H1 (cell line): ENCODE results near the gene EPB41L4A. TPM values are rescaled to one million over a fixed set of nuclear protein-coding genes. Genes with fewer than 3 reads are reported as not detected.

ENCODE experiments used
- CTCF ChIA-PET: fragments of 300-600 bp; sonication (Branson Sonifier 250); formaldehyde crosslinking; loops from one replicate; lab custom pipeline; 2021; ENCODE audit not compliant: partially characterized antibody; lab: Charles Lee
- POLR2A ChIA-PET: fragments of 300-600 bp; sonication (Branson Sonifier 250); formaldehyde crosslinking; loops from one replicate; lab custom pipeline; 2021; ENCODE audit warnings: inconsistent platforms; ENCODE audit not compliant: partially characterized antibody; lab: Charles Lee
- DNase-seq, 2 experiments: peaks; one replicate each; pipeline versions ENCODE4 v3.0.0 to v3.0.0-alpha.2; 2010 to 2022; ENCODE audit warnings: low spot score in 2 of 2, low read depth in 1 of 2, mixed read lengths in 1 of 2
- FAIRE-seq: peaks from 2 replicates; lab custom pipeline; 2011; peaks lifted over from hg19 to GRCh38; lab: Jason Lieb, UNC
- H2AFZ ChIP-seq: 2 replicates; pipeline ENCODE4 v1.8.1; 2012; ENCODE audit warnings: low read length, inconsistent platforms
- H2AK5ac ChIP-seq: 2 replicates; pipeline ENCODE4 v1.6.1; 2013; ENCODE audit warnings: low read depth, low read length
- H2BK120ac ChIP-seq: replicated peaks from 2 replicates; pipeline ENCODE3; 2013; ENCODE audit warnings: low read depth, low read length, inconsistent platforms
- H2BK12ac ChIP-seq: 2 replicates; pipeline ENCODE4 v1.6.1; 2013; ENCODE audit warnings: low read depth, low read length
- H2BK15ac ChIP-seq: 2 replicates; pipeline ENCODE4 v1.6.1; 2013; ENCODE audit warnings: low read length
- H2BK20ac ChIP-seq: 2 replicates; pipeline ENCODE4 v1.6.1; 2013; ENCODE audit warnings: low read length
- H2BK5ac ChIP-seq: 2 replicates; pipeline ENCODE4 v1.6.1; 2013; ENCODE audit warnings: low read depth, low read length
- H3K14ac ChIP-seq: 2 replicates; pipeline ENCODE4 v1.6.1; 2013; ENCODE audit warnings: inconsistent platforms; ENCODE audit not compliant: insufficient read length
- H3K18ac ChIP-seq: 2 replicates; pipeline ENCODE4 v1.6.1; 2013; ENCODE audit warnings: low read length; ENCODE audit errors: extremely low read depth
- H3K23ac ChIP-seq: 2 replicates; pipeline ENCODE4 v1.6.1; 2013; ENCODE audit warnings: inconsistent platforms; ENCODE audit not compliant: insufficient read length
- H3K23me2 ChIP-seq: 2 replicates; pipeline ENCODE4 v1.6.1; 2013; ENCODE audit warnings: low read depth, low read length
- H3K27ac ChIP-seq: 2 replicates; pipeline ENCODE4 v1.6.1; 2011; ENCODE audit warnings: low read depth, low read length, inconsistent platforms
- H3K27me3 ChIP-seq, 4 experiments: replicated peaks in 1 of 4; 1 replicate in 1 of 4; 2 replicates in 3 of 4; pipeline versions ENCODE4 v1.6.1 to v1.8.1; 2011 to 2013; ENCODE audit warnings: low read length in 3 of 4, mild to moderate bottlenecking in 3 of 4, inconsistent platforms in 2 of 4, mixed read lengths in 2 of 4, moderate library complexity in 1 of 4; ENCODE audit not compliant: control insufficient read depth in 3 of 4, insufficient read depth in 3 of 4; ENCODE audit errors: extremely low read depth in 1 of 4
- H3K36me3 ChIP-seq, 4 experiments: 2 replicates each; pipeline versions ENCODE4 v1.6.1 to v1.8.1; 2011 to 2013; ENCODE audit warnings: mild to moderate bottlenecking in 4 of 4, low read length in 3 of 4, moderate library complexity in 2 of 4, control low read depth in 1 of 4, inconsistent platforms in 1 of 4; ENCODE audit not compliant: insufficient read depth in 4 of 4, control insufficient read depth in 2 of 4
- H3K4ac ChIP-seq: replicated peaks from 2 replicates; pipeline ENCODE3; 2013; ENCODE audit warnings: low read length, low read depth, mixed read lengths, inconsistent platforms; ENCODE audit not compliant: insufficient read length
- H3K4me1 ChIP-seq, 4 experiments: replicated peaks in 1 of 4; 1 replicate in 1 of 4; 2 replicates in 3 of 4; pipeline versions ENCODE4 v1.6.1 to v1.8.1; 2011 to 2013; ENCODE audit warnings: low read length in 3 of 4, inconsistent platforms in 2 of 4, mixed read lengths in 1 of 4; ENCODE audit not compliant: insufficient read depth in 4 of 4, control insufficient read depth in 3 of 4
- H3K4me2 ChIP-seq, 2 experiments: 2 replicates each; pipeline versions ENCODE4 v1.6.1 to v1.8.1; 2011 to 2013; ENCODE audit warnings: low read depth in 2 of 2, low read length in 2 of 2, control low read depth in 1 of 2, inconsistent platforms in 1 of 2, mild to moderate bottlenecking in 1 of 2; ENCODE audit not compliant: insufficient read depth in 1 of 2
- H3K4me3 ChIP-seq, 4 experiments: fragments of 200-600, 300-600 bp in 1 of 4; sonication (generic), shearing (Covaris generic), sonication (Bioruptor Twin) in 1 of 4; 2 replicates each; pipeline versions ENCODE4 v1.5.1 to v1.8.1; 2011 to 2016; ENCODE audit warnings: low read length in 4 of 4, low read depth in 3 of 4, control low read depth in 2 of 4, inconsistent platforms in 2 of 4, mild to moderate bottlenecking in 2 of 4, mixed read lengths in 1 of 4, moderate library complexity in 1 of 4; ENCODE audit not compliant: insufficient read depth in 2 of 4; ENCODE audit errors: extremely low read depth in 1 of 4
- H3K56ac ChIP-seq: replicated peaks from 2 replicates; pipeline ENCODE3; 2013; ENCODE audit warnings: low read depth, mild to moderate bottlenecking, mixed read lengths, low read length, inconsistent platforms; ENCODE audit not compliant: insufficient read length
- H3K79me1 ChIP-seq: 2 replicates; pipeline ENCODE4 v1.6.1; 2013; ENCODE audit warnings: low read depth, low read length, control low read depth
- H3K79me2 ChIP-seq, 2 experiments: 2 replicates each; pipeline versions ENCODE4 v1.6.1 to v1.8.1; 2012 to 2013; ENCODE audit warnings: low read length in 2 of 2, mild to moderate bottlenecking in 2 of 2, inconsistent platforms in 1 of 2; ENCODE audit not compliant: insufficient read depth in 2 of 2, control insufficient read depth in 1 of 2
- H3K9ac ChIP-seq, 4 experiments: replicated peaks in 1 of 4; 1 replicate in 1 of 4; 2 replicates in 3 of 4; pipeline versions ENCODE4 v1.6.1 to v1.8.1; 2011 to 2013; ENCODE audit warnings: low read depth in 3 of 4, low read length in 3 of 4, control low read depth in 2 of 4, mild to moderate bottlenecking in 2 of 4, moderate library complexity in 2 of 4, inconsistent platforms in 1 of 4; ENCODE audit errors: extremely low read depth in 1 of 4
- H3K9me3 ChIP-seq, 2 experiments: 2 replicates each; pipeline versions ENCODE4 v1.6.1 to v1.8.1; 2012 to 2013; ENCODE audit warnings: mild to moderate bottlenecking in 2 of 2, moderate library complexity in 2 of 2, control low read depth in 1 of 2, inconsistent platforms in 1 of 2, low read depth in 1 of 2, low read length in 1 of 2, mixed read lengths in 1 of 2; ENCODE audit not compliant: insufficient read depth in 2 of 2
- H4K20me1 ChIP-seq, 2 experiments: replicated peaks in 1 of 2; 2 replicates each; pipeline versions ENCODE3 to v1.8.1; 2011 to 2013; ENCODE audit warnings: inconsistent platforms in 2 of 2, low read length in 2 of 2, mild to moderate bottlenecking in 1 of 2; ENCODE audit not compliant: insufficient read depth in 2 of 2, control insufficient read depth in 1 of 2
- H4K5ac ChIP-seq: 2 replicates; pipeline ENCODE4 v1.6.1; 2013; ENCODE audit warnings: low read length, low read depth, mixed read lengths, inconsistent platforms; ENCODE audit not compliant: insufficient read length
- H4K8ac ChIP-seq: 2 replicates; pipeline ENCODE4 v1.8.0; 2013; ENCODE audit warnings: mild to moderate bottlenecking, moderate library complexity, low read length, inconsistent platforms; ENCODE audit not compliant: insufficient read depth; ENCODE audit errors: extremely low read depth
- H4K91ac ChIP-seq: replicated peaks from 2 replicates; pipeline ENCODE3; 2013; ENCODE audit warnings: low read length, mixed read lengths, inconsistent platforms; ENCODE audit not compliant: insufficient read length
- CHD2 ChIP-seq: IDR thresholded peaks from 2 replicates; pipeline ENCODE4 v1.6.1; 2012; ENCODE audit warnings: low read length, improper control_type of control experiment
- EZH2 ChIP-seq: fragments of 200-600 bp; sonication (generic); IDR thresholded peaks from 2 replicates; pipeline ENCODE4 v1.7.1; 2012; ENCODE audit warnings: low read depth, mild to moderate bottlenecking, moderate library complexity, low read length, inconsistent platforms; ENCODE audit not compliant: severe bottlenecking
- NRF1 ChIP-seq: IDR thresholded peaks from 2 replicates; pipeline ENCODE4 v1.6.1; 2011; ENCODE audit warnings: mild to moderate bottlenecking, low read depth, low read length, improper control_type of control experiment
- POLR2AphosphoS5 ChIP-seq: IDR thresholded peaks from 2 replicates; pipeline ENCODE4 v1.6.1; 2011; ENCODE audit warnings: low read depth, low read length
- RNF2 ChIP-seq: fragments of 200-900, 300-1000 bp; sonication (generic); IDR thresholded peaks from 2 replicates; pipeline ENCODE4 v1.7.1; 2016; ENCODE audit warnings: borderline replicate concordance, low read depth, mild to moderate bottlenecking, antibody characterized with exemption, low read length; ENCODE audit not compliant: poor library complexity, severe bottlenecking; ENCODE audit errors: missing control alignments
- SP2 ChIP-seq: IDR thresholded peaks from 2 replicates; pipeline ENCODE4 v1.6.1; 2012; ENCODE audit warnings: mild to moderate bottlenecking, low read length, inconsistent platforms
- SUZ12 ChIP-seq: fragments of 200-600 bp; sonication (generic); IDR thresholded peaks from 2 replicates; pipeline ENCODE4 v1.6.1; 2012; ENCODE audit warnings: mild to moderate bottlenecking, inconsistent platforms, low read length, moderate library complexity, mixed read lengths
- YY1 ChIP-seq: IDR thresholded peaks from 2 replicates; pipeline ENCODE4 v1.6.1; 2011; ENCODE audit warnings: low read depth, mild to moderate bottlenecking, low read length
- polyA plus RNA-seq, 7 experiments: library from polyadenylated mRNA; depleted of rRNA in 3 of 7; stranded (reverse) in 5 of 7; unstranded in 2 of 7; fragments of >200 nt in 5 of 7; fragments of 200-250 nt in 2 of 7; gene quantifications; 1 replicate in 5 of 7; 2 replicates in 1 of 7; 4 replicates in 1 of 7; pipeline versions ENCODE4 v1.2.1 to v1.2.3, GENCODE V29; 2011 to 2013; ENCODE audit warnings: missing spikeins in 2 of 7, mixed read lengths in 2 of 7
- total RNA-seq: library from RNA; stranded (reverse); fragmentation: NEBNext Ultra II Directional; extraction: Animal tissue kit (Norgen Biotek cat#: 25700); gene quantifications from 2 replicates; pipeline ENCODE4 v1.2.1, GENCODE V29; 2021
- TF ChIP-seq, protein P1 (sequence below): IDR thresholded peaks from 2 replicates; pipeline ENCODE4 v1.6.1; 2012; ENCODE audit warnings: inconsistent platforms
- TF ChIP-seq, protein P2 (sequence below), 3 experiments: IDR thresholded peaks; 1 replicate in 2 of 3; 2 replicates in 1 of 3; pipeline versions ENCODE4 v1.5.1 to v1.6.1; 2011; ENCODE audit warnings: low read length in 3 of 3, mild to moderate bottlenecking in 3 of 3, inconsistent platforms in 2 of 3, low read depth in 1 of 3, moderate library complexity in 1 of 3; ENCODE audit not compliant: insufficient read depth in 1 of 3; ENCODE audit errors: control extremely low read depth in 1 of 3

Gene EPB41L4A
- total and polyA plus RNA-seq, 2 of the 8 experiments (the other 6 are each of a cell fraction or from before 2014, with no cell fraction given), result 1.6 to 4.6 TPM

DNA sequence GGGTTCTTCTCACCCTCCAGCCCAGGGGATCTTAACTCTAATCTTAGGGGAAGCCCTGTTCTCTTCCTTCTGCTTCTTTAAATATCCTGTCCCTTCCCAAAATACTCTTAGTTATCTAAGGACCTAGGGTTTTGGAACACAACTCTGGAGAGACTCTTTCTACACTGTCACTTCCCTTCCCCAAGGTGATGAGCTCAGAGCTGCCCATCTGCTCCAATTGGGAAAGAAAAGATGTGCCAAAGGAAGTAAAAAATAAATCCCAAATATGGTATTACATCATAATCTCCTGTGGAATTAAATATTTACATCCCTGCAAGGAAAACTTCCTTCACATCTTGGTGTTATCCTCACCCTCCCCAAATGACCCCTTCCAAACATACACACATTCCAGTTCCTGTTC lies 291.2 kb downstream of the EPB41L4A start:
- no peak overlapping the region for H3K27ac ChIP-seq
- no peak overlapping the region for H2BK20ac ChIP-seq
- no peaks in the 10 kb centered on the region for H3K4me1 ChIP-seq
- no peak overlapping the region for H3K18ac ChIP-seq
- H3K14ac ChIP-seq, result no peak overlapping the region
- H3K23me2 ChIP-seq, result no peaks in the 10 kb centered on the region
- H3K4me3 ChIP-seq, result no peak overlapping the region
- H3K36me3 ChIP-seq, result no peaks in the 10 kb centered on the region
- ChIA-PET POLR2A (no interaction called here), CTCF (interaction anchor here (0.8 kb wide), 1 partner anchor 596 kb away, joined by 4 read pairs; no protein-coding TSS in a partner anchor)
- no peak overlapping the region for H3K9ac ChIP-seq
- H2BK15ac ChIP-seq, result no peak overlapping the region
- no peaks in the 10 kb centered on the region for H4K20me1 ChIP-seq
- no peak overlapping the region for H2AFZ ChIP-seq
- H2AK5ac ChIP-seq, result no peak overlapping the region
- no peak overlapping the region for H4K5ac ChIP-seq
- no peak overlapping the region for H2BK120ac ChIP-seq
- H4K8ac ChIP-seq, result no peak overlapping the region
- no peaks in the 10 kb centered on the region for H3K9me3 ChIP-seq
- no peak overlapping the region for H3K4ac ChIP-seq
- H3K4me2 ChIP-seq, result no peak overlapping the region
- H3K27me3 ChIP-seq, result peaks cover 0 to 1% (median 0%) of the 10 kb centered on the region in 4 experiments; a peak in 1 of 7 replicates
- H3K79me2 ChIP-seq, result no peaks in the 10 kb centered on the region
- TF ChIP-seq NRF1, result no peak
- TF ChIP-seq, protein P1, sequence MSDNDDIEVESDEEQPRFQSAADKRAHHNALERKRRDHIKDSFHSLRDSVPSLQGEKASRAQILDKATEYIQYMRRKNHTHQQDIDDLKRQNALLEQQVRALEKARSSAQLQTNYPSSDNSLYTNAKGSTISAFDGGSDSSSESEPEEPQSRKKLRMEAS, result no peak
- TF ChIP-seq SP2, result no peak
- no peak for TF ChIP-seq SUZ12
- TF ChIP-seq RNF2, result no peak
- TF ChIP-seq, protein P2, sequence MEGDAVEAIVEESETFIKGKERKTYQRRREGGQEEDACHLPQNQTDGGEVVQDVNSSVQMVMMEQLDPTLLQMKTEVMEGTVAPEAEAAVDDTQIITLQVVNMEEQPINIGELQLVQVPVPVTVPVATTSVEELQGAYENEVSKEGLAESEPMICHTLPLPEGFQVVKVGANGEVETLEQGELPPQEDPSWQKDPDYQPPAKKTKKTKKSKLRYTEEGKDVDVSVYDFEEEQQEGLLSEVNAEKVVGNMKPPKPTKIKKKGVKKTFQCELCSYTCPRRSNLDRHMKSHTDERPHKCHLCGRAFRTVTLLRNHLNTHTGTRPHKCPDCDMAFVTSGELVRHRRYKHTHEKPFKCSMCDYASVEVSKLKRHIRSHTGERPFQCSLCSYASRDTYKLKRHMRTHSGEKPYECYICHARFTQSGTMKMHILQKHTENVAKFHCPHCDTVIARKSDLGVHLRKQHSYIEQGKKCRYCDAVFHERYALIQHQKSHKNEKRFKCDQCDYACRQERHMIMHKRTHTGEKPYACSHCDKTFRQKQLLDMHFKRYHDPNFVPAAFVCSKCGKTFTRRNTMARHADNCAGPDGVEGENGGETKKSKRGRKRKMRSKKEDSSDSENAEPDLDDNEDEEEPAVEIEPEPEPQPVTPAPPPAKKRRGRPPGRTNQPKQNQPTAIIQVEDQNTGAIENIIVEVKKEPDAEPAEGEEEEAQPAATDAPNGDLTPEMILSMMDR (IDR thresholded peaks at IDR 0.05; ENCODE audit: control extremely low read depth in 1 of 3, insufficient read depth in 1 of 3, low read depth in 1 of 3, low read length in 3 of 3), result no peak
- TF ChIP-seq EZH2, result no peak
- no peak for TF ChIP-seq CHD2
- TF ChIP-seq YY1, result no peak
- TF ChIP-seq POLR2AphosphoS5, result no peak
- DNase-seq, result no peak
- no peak overlapping the region for H2BK5ac ChIP-seq
- no peak overlapping the region for H3K23ac ChIP-seq
- no peak for FAIRE-seq
- H3K56ac ChIP-seq, result no peak overlapping the region
- no peak overlapping the region for H4K91ac ChIP-seq
- H2BK12ac ChIP-seq, result no peak overlapping the region
- H3K79me1 ChIP-seq, result no peaks in the 10 kb centered on the region
